Esophagus squamous epithelium (tissue), 5 donors: ENCODE data around the gene RPTOR. TPM values are rescaled to one million over a fixed set of nuclear protein-coding genes. Genes with fewer than 3 reads are reported as not detected.

Experiments used
- DNase-seq: peaks from one replicate; lab custom pipeline; 2025; lab: John Stamatoyannopoulos, UW
- H3K27ac ChIP-seq, 4 donors: fragments of 200-600 bp; sonication (generic); one replicate each; pipeline ENCODE4 v1.5.1; 2016 to 2019; ENCODE audit warnings: mild to moderate bottlenecking in 1 of 4
- H3K27me3 ChIP-seq, 4 donors: fragments of 200-600 bp; sonication (generic); 1 replicate in 3 of 4; 2 replicates in 1 of 4; pipeline versions ENCODE4 v1.5.1 to v1.6.0; 2017 to 2021; ENCODE audit warnings: antibody characterized with exemption in 1 of 4
- H3K36me3 ChIP-seq, 3 donors: fragments of 200-600 bp; sonication (generic); one replicate each; pipeline ENCODE4 v1.5.1; 2016 to 2019
- H3K4me1 ChIP-seq, 3 donors: fragments of 200-600 bp; sonication (generic); one replicate each; pipeline ENCODE4 v1.5.1; 2017 to 2019
- H3K4me3 ChIP-seq, 4 donors: fragments of 200-600 bp; sonication (generic); 1 replicate in 3 of 4; 2 replicates in 1 of 4; pipeline ENCODE4 v1.5.1; 2016 to 2019; ENCODE audit warnings: mild to moderate bottlenecking in 2 of 4, moderate library complexity in 1 of 4
- H3K9me3 ChIP-seq, 3 donors: fragments of 200-600 bp; sonication (generic); one replicate each; pipeline ENCODE4 v1.5.1; 2016 to 2019
- CTCF ChIP-seq, 6 experiments: fragments of 450-650 bp in 4 of 6; fragments of 200-600 bp in 2 of 6; sonication (generic) in 2 of 6; IDR thresholded peaks; one replicate each; pipeline ENCODE4 v1.5.1; 2016 to 2019; ENCODE audit warnings: antibody characterized with exemption in 6 of 6, mild to moderate bottlenecking in 4 of 6, moderate library complexity in 4 of 6
- POLR2A ChIP-seq, 4 donors: fragments of 450-650 bp; IDR thresholded peaks; one replicate each; pipeline ENCODE4 v1.6.1; 2017; ENCODE audit warnings: antibody characterized with exemption in 4 of 4, mild to moderate bottlenecking in 4 of 4, moderate library complexity in 3 of 4
- WGBS, 2 donors: methylation state at CpG; one replicate each; pipeline ENCODE4 v1.1.5; 2018; 5-methylcytosine and 5-hydroxymethylcytosine counted together
- intact Hi-C: fragments of 100-400 bp; cut with DNase I; formaldehyde crosslinking; loops from one replicate; pipeline ENCODE4 v1.15.0; 2022
- total RNA-seq, 4 donors: library from RNA; depleted of rRNA; stranded (reverse); fragments of >200 nt; gene quantifications; one replicate each; pipeline ENCODE4 v1.1.0, GENCODE V29; 2016
- donor health status: DM: yes; HTN: yes; CAD: no.

Gene RPTOR
- total RNA-seq, 4 donors from 2014 or later = 11.7 to 27.8 (median 22.8) TPM

- intact Hi-C loops = no loop called here
- TF ChIP-seq POLR2A (IDR thresholded peaks at IDR 0.05) = no peak
- no peak for TF ChIP-seq CTCF (IDR thresholded peaks at IDR 0.05)
- Histone ChIP-seq H3K27ac (peak overlapping the region in 3 of 4 donors; percentile 77 to 87 (median 84)), H3K9me3 (no peaks in the 10 kb centered on the region), H3K36me3 (no peaks in the 10 kb centered on the region), H3K27me3 (peaks cover 0 to 25% (median 0%) of the 10 kb centered on the region in 4 donors), H3K4me3 (peak overlapping the region; percentile 82 to 99 (median 88)), H3K4me1 (peaks cover 8 to 45% (median 17%) of the 10 kb centered on the region in 3 donors)
- WGBS, 2 donors = 8 to 12% methylated on average over 6 to 7 of the region's 8 CpGs
- no peak for DNase-seq
Measured at GRCh38 chr17:80545499-80545826, 825 bp downstream of the RPTOR start.

- WGBS, 2 donors = 67 to 70% methylated on average over 5 of the region's 5 CpGs
- intact Hi-C loops = no loop called here
- Histone ChIP-seq H3K27ac (no peak overlapping the region), H3K36me3 (no peaks in the 10 kb centered on the region), H3K4me1 (peaks cover 8 to 45% (median 17%) of the 10 kb centered on the region in 3 donors), H3K4me3 (peak overlapping the region in 1 of 4 donors; percentile 99), H3K9me3 (no peaks in the 10 kb centered on the region), H3K27me3 (peaks cover 0 to 24% (median 0%) of the 10 kb centered on the region in 4 donors)
- DNase-seq = no peak
- no peak for TF ChIP-seq POLR2A (IDR thresholded peaks at IDR 0.05)
- no peak for TF ChIP-seq CTCF (IDR thresholded peaks at IDR 0.05)
Measured at GRCh38 chr17:80546267-80546666, 1.6 kb downstream of the RPTOR start.

- Histone ChIP-seq H3K27ac (no peak overlapping the region), H3K36me3 (peaks cover 0 to 25% (median 0%) of the 10 kb centered on the region in 3 donors), H3K9me3 (no peaks in the 10 kb centered on the region), H3K4me1 (peaks cover 0 to 14% (median 0%) of the 10 kb centered on the region in 3 donors), H3K4me3 (no peak overlapping the region), H3K27me3 (no peaks in the 10 kb centered on the region)
- WGBS, 2 donors = 28 to 29% methylated on average over 2 of the region's 2 CpGs
- intact Hi-C loops = no loop called here
- DNase-seq = no peak
- TF ChIP-seq CTCF (IDR thresholded peaks at IDR 0.05) (no peak), POLR2A (IDR thresholded peaks at IDR 0.05) (no peak)
Measured at GRCh38 chr17:80552523-80552922, 7.9 kb downstream of the RPTOR start.

- intact Hi-C loops = no loop called here
- no peak overlapping the region for H3K4me3 ChIP-seq
Measured at GRCh38 chr17:80555266-80555665, 10.6 kb downstream of the RPTOR start.

GRCh38 chr17:80558046-80558445 lies 13.4 kb downstream of the RPTOR start:
- H3K4me3 ChIP-seq = no peak overlapping the region
- intact Hi-C loops = no loop called here
- 71 to 82% methylated on average over 6 of the region's 6 CpGs for WGBS, 2 donors

More at GRCh38 chr17:80555266-80555665, 10.6 kb downstream of the RPTOR start:
- Histone ChIP-seq H3K27ac (no peak overlapping the region), H3K9me3 (no peaks in the 10 kb centered on the region), H3K27me3 (no peaks in the 10 kb centered on the region), H3K36me3 (peaks cover 0 to 36% (median 0%) of the 10 kb centered on the region in 3 donors), H3K4me1 (no peaks in the 10 kb centered on the region)
- no peak for DNase-seq
- 91 to 100% methylated on average over 4 to 5 of the region's 7 CpGs for WGBS, 2 donors
- TF ChIP-seq CTCF (IDR thresholded peaks at IDR 0.05) (no peak), POLR2A (IDR thresholded peaks at IDR 0.05) (no peak)

More at GRCh38 chr17:80558046-80558445, 13.4 kb downstream of the RPTOR start:
- no peak for TF ChIP-seq POLR2A (IDR thresholded peaks at IDR 0.05)
- no peak for TF ChIP-seq CTCF (IDR thresholded peaks at IDR 0.05)
- DNase-seq = no peak
- no peaks in the 10 kb centered on the region for H3K27me3 ChIP-seq
- no peaks in the 10 kb centered on the region for H3K4me1 ChIP-seq
- H3K27ac ChIP-seq = no peak overlapping the region
- no peaks in the 10 kb centered on the region for H3K9me3 ChIP-seq
- H3K36me3 ChIP-seq = peaks cover 0 to 32% (median 0%) of the 10 kb centered on the region in 3 donors
